GM19468 (cell line): ENCODE measurements around the gene TRIM74.
A peak's percentile ranks its signal among the peaks of the same experiment; 100 is the strongest.
"Not testable (repeated sequence)": the region's sequence is repeated elsewhere in the genome, so short reads cannot be mapped to it uniquely, and the experiment has no call there.

Experiments
- ATAC-seq: cut with Tn5 transposase; IDR thresholded peaks from one replicate; pipeline ENCODE4 v1.9.1; 2021; ENCODE audit warnings: mild to moderate bottlenecking, moderate library complexity, moderate number of reproducible peaks; ENCODE audit not compliant: unreplicated experiment; ENCODE audit errors: extremely low read depth

The TRIM74 gene

GRCh38 chr7:72960626-72961345 is 8.5 kb downstream of the TRIM74 start:
- ATAC-seq, result not testable (repeated sequence)

- ATAC-seq, result not testable (repeated sequence)
Measured at GRCh38 chr7:72960029-72960428, 9.2 kb downstream of the TRIM74 start.

- ATAC-seq, result peak; percentile 77
Measured at GRCh38 chr7:72954563-72955198, 14.6 kb downstream of the TRIM74 start.

- ATAC-seq, result peak; percentile 20
Measured at GRCh38 chr7:72953901-72954562, 15.2 kb downstream of the TRIM74 start.

- ATAC-seq, result not testable (repeated sequence)
Measured at GRCh38 chr7:72950432-72950831, 18.8 kb downstream of the TRIM74 start.

- not testable (repeated sequence) for ATAC-seq
Measured at GRCh38 chr7:72949686-72950085, 19.6 kb downstream of the TRIM74 start.

- ATAC-seq, result not testable (repeated sequence)
Measured at GRCh38 chr7:72949276-72949675, 20.0 kb downstream of the TRIM74 start.

GRCh38 chr7:72948714-72949113 is 20.6 kb downstream of the TRIM74 start:
- not testable (repeated sequence) for ATAC-seq

- not testable (repeated sequence) for ATAC-seq
Measured at GRCh38 chr7:72946130-72946745, 23.0 kb downstream of the TRIM74 start.

GRCh38 chr7:72945597-72945996 is 23.7 kb downstream of the TRIM74 start:
- ATAC-seq, result not testable (repeated sequence)

GRCh38 chr7:72944937-72945336 is 24.3 kb downstream of the TRIM74 start:
- ATAC-seq, result not testable (repeated sequence)

GRCh38 chr7:72942956-72943355 is 26.3 kb downstream of the TRIM74 start:
- ATAC-seq, result not testable (repeated sequence)

GRCh38 chr7:72942022-72942705 is 27.1 kb downstream of the TRIM74 start:
- not testable (repeated sequence) for ATAC-seq

- not testable (repeated sequence) for ATAC-seq
Measured at GRCh38 chr7:72928216-72928615, 41.0 kb downstream of the TRIM74 start.

GRCh38 chr7:72927791-72928190 is 41.5 kb downstream of the TRIM74 start:
- ATAC-seq, result not testable (repeated sequence)

- ATAC-seq, result no peak
Measured at GRCh38 chr7:72925546-72926120, 43.6 kb downstream of the TRIM74 start.

- ATAC-seq, result peak; percentile 83
Measured at GRCh38 chr7:72924733-72925545, 44.3 kb downstream of the TRIM74 start, which contains the start of gene POM121. POM121 (plus strand) TSS chr7:72925095; CDS start chr7:72925122, 27 bp downstream.

- no peak for ATAC-seq
Measured at GRCh38 chr7:72924386-72924732, 44.9 kb downstream of the TRIM74 start.

GRCh38 chr7:72919256-72919775 is 50.0 kb downstream of the TRIM74 start:
- no peak for ATAC-seq
